ENCODE data around the gene SLC35F3.

Gene SLC35F3

DNA sequence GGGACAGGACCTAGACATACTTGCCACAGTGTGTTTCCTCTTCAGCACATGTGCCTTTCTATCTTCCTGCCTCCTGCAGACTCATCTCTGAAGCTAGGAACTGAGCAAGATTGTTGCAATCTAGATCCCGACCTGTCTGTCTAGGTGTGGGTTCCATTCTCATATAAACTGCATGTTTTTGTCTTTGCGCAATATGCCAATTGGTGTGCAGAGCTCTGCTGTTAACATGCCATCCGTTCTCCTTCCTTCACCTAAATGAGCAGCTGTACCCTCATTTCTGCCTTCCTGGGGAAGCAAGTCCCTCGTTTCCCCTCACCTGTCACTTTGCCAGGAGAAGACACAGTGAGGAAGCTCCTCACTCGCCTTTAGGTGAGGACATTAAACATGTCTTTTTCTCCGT is 55.5 kb downstream of the SLC35F3 start:
- no peak for DNase-seq (ENCODE audit: low read depth)
- TF ChIP-seq POLR2A (IDR thresholded peaks at IDR 0.05; ENCODE audit: extremely low read depth, insufficient read length) (no peak), MYC (IDR thresholded peaks at IDR 0.05; ENCODE audit: low read depth, low read length) (no peak)
- TF ChIP-seq, protein P1, sequence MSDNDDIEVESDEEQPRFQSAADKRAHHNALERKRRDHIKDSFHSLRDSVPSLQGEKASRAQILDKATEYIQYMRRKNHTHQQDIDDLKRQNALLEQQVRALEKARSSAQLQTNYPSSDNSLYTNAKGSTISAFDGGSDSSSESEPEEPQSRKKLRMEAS (IDR thresholded peaks at IDR 0.05; ENCODE audit: low read depth, low read length) = 0 out of 2 replicates have a peak, but pooled peaks have one; percentile 27
- no peak overlapping the region for H3K4me3 ChIP-seq (ENCODE audit: low read depth, low read length)

DNA sequence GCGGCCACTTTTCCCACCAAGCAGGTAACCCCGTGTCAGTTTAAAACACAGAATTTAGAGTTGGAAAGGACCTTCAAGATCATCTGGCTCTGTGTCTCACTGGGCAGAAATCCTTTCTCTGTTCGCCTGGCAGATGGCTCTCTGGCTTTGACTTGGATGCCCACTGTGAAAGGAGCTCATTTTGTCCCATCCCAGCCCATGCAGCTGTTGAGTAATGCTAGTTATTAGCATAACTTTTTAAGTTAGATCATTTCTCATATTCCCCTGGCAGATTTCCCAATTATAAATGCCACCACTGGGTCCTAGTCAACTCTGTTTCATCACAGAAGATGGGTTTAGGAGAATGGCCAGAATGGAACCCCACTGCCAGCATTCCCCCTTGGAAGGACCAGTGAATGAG is 55.9 kb downstream of the SLC35F3 start:
- no peak overlapping the region for H3K4me3 ChIP-seq (ENCODE audit: low read depth, low read length)
- TF ChIP-seq POLR2A (IDR thresholded peaks at IDR 0.05; ENCODE audit: extremely low read depth, insufficient read length) (no peak), MYC (IDR thresholded peaks at IDR 0.05; ENCODE audit: low read depth, low read length) (no peak)
- TF ChIP-seq, protein P2, sequence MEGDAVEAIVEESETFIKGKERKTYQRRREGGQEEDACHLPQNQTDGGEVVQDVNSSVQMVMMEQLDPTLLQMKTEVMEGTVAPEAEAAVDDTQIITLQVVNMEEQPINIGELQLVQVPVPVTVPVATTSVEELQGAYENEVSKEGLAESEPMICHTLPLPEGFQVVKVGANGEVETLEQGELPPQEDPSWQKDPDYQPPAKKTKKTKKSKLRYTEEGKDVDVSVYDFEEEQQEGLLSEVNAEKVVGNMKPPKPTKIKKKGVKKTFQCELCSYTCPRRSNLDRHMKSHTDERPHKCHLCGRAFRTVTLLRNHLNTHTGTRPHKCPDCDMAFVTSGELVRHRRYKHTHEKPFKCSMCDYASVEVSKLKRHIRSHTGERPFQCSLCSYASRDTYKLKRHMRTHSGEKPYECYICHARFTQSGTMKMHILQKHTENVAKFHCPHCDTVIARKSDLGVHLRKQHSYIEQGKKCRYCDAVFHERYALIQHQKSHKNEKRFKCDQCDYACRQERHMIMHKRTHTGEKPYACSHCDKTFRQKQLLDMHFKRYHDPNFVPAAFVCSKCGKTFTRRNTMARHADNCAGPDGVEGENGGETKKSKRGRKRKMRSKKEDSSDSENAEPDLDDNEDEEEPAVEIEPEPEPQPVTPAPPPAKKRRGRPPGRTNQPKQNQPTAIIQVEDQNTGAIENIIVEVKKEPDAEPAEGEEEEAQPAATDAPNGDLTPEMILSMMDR (IDR thresholded peaks at IDR 0.05; ENCODE audit: low read depth, low read length) = no peak
- TF ChIP-seq, protein P1 (IDR thresholded peaks at IDR 0.05; ENCODE audit: low read depth, low read length) = no peak
- no peak for DNase-seq (ENCODE audit: low read depth)

DNA sequence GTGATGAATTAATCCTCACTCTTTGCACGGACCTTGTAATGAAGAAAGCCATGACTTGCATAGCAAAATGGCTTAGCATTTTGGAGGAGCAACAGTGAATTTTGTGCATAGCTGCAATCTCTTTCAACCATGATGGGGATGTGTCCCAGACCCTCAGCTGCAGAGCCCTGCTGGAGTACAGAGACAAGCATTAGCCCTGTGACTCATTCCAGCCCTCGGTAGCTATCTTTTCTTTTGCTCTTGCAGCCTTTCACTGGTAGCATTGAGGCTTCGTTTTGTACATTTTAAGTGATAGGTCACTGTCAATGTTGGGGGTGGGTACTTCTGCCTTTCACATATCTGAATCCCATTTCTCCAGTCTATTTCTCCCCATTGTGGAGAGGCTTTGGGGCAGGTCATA is 58.4 kb downstream of the SLC35F3 start:
- H3K4me3 ChIP-seq (ENCODE audit: low read depth, low read length) = no peak overlapping the region
- no peak for TF ChIP-seq MYC (IDR thresholded peaks at IDR 0.05; ENCODE audit: low read depth, low read length)
- TF ChIP-seq, protein P2 (IDR thresholded peaks at IDR 0.05; ENCODE audit: low read depth, low read length) = no peak
- TF ChIP-seq POLR2A (IDR thresholded peaks at IDR 0.05; ENCODE audit: extremely low read depth, insufficient read length) = no peak
- TF ChIP-seq, protein P1 (IDR thresholded peaks at IDR 0.05; ENCODE audit: low read depth, low read length) = no peak
- DNase-seq (ENCODE audit: low read depth) = no peak

DNA sequence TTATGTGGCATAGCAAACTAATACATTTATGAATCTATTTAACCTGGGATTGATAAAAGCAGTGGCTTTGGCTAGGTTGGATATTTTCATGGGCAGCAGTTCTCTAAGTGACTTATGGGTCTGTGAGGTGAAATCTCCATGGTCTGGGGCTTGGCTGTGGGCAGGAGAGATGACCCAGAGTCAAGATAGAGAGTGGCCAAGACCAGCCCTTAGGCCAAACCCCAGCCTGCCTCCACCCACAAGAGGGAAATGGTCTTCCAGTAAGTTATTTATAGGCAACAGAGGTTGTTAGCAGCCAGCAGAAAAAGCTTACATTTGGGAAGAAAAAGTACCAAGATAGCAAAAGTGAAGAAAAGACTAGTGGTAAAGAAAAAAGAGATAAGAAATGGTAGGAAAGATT is 61.4 kb downstream of the SLC35F3 start:
- TF ChIP-seq MYC (IDR thresholded peaks at IDR 0.05; ENCODE audit: low read depth, low read length) (no peak), POLR2A (IDR thresholded peaks at IDR 0.05; ENCODE audit: extremely low read depth, insufficient read length) (no peak)
- TF ChIP-seq, protein P1 (IDR thresholded peaks at IDR 0.05; ENCODE audit: low read depth, low read length) = no peak
- TF ChIP-seq, protein P2 (IDR thresholded peaks at IDR 0.05; ENCODE audit: low read depth, low read length) = no peak
- H3K4me3 ChIP-seq (ENCODE audit: low read depth, low read length) = no peak overlapping the region
- DNase-seq (ENCODE audit: low read depth) = no peak

DNA sequence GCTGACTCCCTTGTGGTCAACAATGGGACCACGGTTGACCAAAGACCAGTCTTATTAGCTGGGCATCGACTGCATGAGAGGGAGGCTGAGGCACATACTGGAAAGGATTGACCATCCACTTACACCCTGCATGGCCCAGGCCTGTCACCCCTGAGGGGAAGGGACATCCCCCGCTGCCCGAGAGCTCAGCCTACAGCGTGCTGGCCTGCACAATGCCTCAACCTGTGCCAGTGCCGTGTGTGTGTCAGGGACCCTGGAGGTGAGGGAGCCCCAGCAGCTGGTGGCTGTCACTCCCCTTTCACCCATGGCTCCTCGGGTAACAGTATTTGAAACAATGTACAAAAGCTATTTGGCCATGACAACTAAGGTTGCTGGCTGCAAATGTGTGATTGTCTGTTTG is 67.3 kb downstream of the SLC35F3 start:
- DNase-seq (ENCODE audit: low read depth) = no peak
- no peak overlapping the region for H3K4me3 ChIP-seq (ENCODE audit: low read depth, low read length)
- TF ChIP-seq MYC (IDR thresholded peaks at IDR 0.05; ENCODE audit: low read depth, low read length) (no peak), POLR2A (IDR thresholded peaks at IDR 0.05; ENCODE audit: extremely low read depth, insufficient read length) (no peak)
- TF ChIP-seq, protein P2 (IDR thresholded peaks at IDR 0.05; ENCODE audit: low read depth, low read length) = no peak
- TF ChIP-seq, protein P1 (IDR thresholded peaks at IDR 0.05; ENCODE audit: low read depth, low read length) = no peak

DNA sequence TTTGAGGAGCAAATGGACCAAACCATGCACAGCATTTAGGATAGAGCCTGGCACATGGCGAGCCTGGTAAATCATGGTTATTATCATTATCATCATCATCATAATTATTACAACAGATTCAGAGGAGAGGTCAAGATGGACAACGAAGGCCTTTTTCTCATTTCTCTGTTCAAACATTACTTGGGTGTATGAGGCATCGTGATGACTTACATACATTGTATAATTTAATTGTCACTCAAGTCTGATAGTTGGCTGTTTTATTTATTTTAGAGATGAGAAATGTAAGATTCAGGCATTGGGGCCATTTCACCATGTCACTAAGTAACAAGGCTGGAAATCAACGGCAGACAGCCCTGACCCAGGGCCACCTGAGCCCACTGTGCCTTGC is 68.1 kb downstream of the SLC35F3 start:
- H3K4me3 ChIP-seq (ENCODE audit: low read depth, low read length) = no peak overlapping the region
- TF ChIP-seq, protein P2 (IDR thresholded peaks at IDR 0.05; ENCODE audit: low read depth, low read length) = no peak
- no peak for TF ChIP-seq POLR2A (IDR thresholded peaks at IDR 0.05; ENCODE audit: extremely low read depth, insufficient read length)

More for the DNA sequence above, 68.1 kb downstream of the SLC35F3 start:
- no peak for DNase-seq (ENCODE audit: low read depth)

Data from NB4 (cell line).